ENCODE measurements around the gene CYTH3.

GRCh38 chr7:6202117-6202516 is 70.3 kb downstream of the CYTH3 start:
- TF ChIP-seq CTCF (IDR thresholded peaks at IDR 0.05; ENCODE audit: poor library complexity): no peak
- no peak for TF ChIP-seq EZH2phosphoT487 (IDR thresholded peaks at IDR 0.05; ENCODE audit: low read depth, severe bottlenecking, unreplicated experiment)
- TF ChIP-seq EZH2 (IDR thresholded peaks at IDR 0.05; ENCODE audit: borderline replicate concordance): no peak

Data from hepatocyte (in vitro differentiated cells).